HCT116 (cell line): ENCODE results near the gene POLR1A. TPM values are rescaled to one million over a fixed set of nuclear protein-coding genes. Genes with fewer than 3 reads are reported as not detected.

ENCODE experiments used
- ATAC-seq: fragments of 200-7000 bp; cut with Tn5 transposase; 2 replicates; pipeline ENCODE4 v1.9.1; 2020; ENCODE audit warnings: mild to moderate bottlenecking, moderate library complexity
- BruUV-seq: library from RNA; stranded (reverse); fragments of 400-500 nt; replicated peaks from 2 replicates; lab custom pipeline; 2021; lab: Mats Ljungman, UMichigan
- CTCF ChIA-PET: fragments of 300-600 bp; sonication (Branson Sonifier 250); formaldehyde crosslinking; loops from one replicate; lab custom pipeline; 2021; ENCODE audit warnings: antibody characterized with exemption; lab: Charles Lee
- POLR2A ChIA-PET: fragments of 300-600, 350-600 bp; sonication (Branson Sonifier 250); formaldehyde crosslinking; loops from one replicate; lab custom pipeline; 2021; ENCODE audit warnings: antibody characterized with exemption; lab: Charles Lee
- RAD21 ChIA-PET, 2 experiments: fragments of 300-600 bp; sonication (Branson Sonifier 250); formaldehyde crosslinking; loops; one replicate each; lab custom pipeline; 2023; ENCODE audit warnings: low total read pairs in 2 of 2; ENCODE audit not compliant: uncharacterized antibody in 2 of 2, unreplicated experiment in 2 of 2, low non-redundant PET in 1 of 2; lab: Charles Lee
- DNase-seq: peaks from one replicate; pipeline ENCODE4 v3.0.0-alpha.2; 2010; ENCODE audit warnings: low read depth, low spot score
- H2AFZ ChIP-seq: fragments of 200-600 bp; shearing (Covaris generic), sonication (generic); 2 replicates; pipeline ENCODE4 v1.6.1; 2017; ENCODE audit warnings: low read depth, mixed run types, mixed read lengths, antibody characterized with exemption, low read length; ENCODE audit not compliant: poor library complexity, severe bottlenecking
- H3K27ac ChIP-seq: 2 replicates; pipeline ENCODE4 v1.5.1; 2012; ENCODE audit warnings: low read depth, low read length
- H3K27me3 ChIP-seq: fragments of 200-600 bp; sonication (generic); 2 replicates; pipeline ENCODE4 v1.6.1; 2016; ENCODE audit warnings: mixed run types, low read length, mixed read lengths; ENCODE audit not compliant: insufficient read depth
- H3K36me3 ChIP-seq, 2 experiments: fragments of 200-500 bp in 1 of 2; fragments of 200-600 bp in 1 of 2; sonication (Bioruptor generic) in 1 of 2; sonication (generic) in 1 of 2; 2 replicates each; pipeline versions ENCODE4 v1.5.1 to v1.6.1; 2014 to 2016; ENCODE audit warnings: low read length in 2 of 2, inconsistent platforms in 1 of 2, mixed read lengths in 1 of 2, mixed run types in 1 of 2; ENCODE audit not compliant: insufficient read depth in 2 of 2, control insufficient read depth in 1 of 2
- H3K4me1 ChIP-seq, 2 experiments: fragments of 200-600 bp in 1 of 2; sonication (generic) in 1 of 2; 2 replicates each; pipeline versions ENCODE4 v1.5.1 to v1.6.1; 2012 to 2017; ENCODE audit warnings: low read length in 2 of 2, inconsistent platforms in 1 of 2, mild to moderate bottlenecking in 1 of 2, mixed read lengths in 1 of 2, mixed run types in 1 of 2, moderate library complexity in 1 of 2; ENCODE audit not compliant: insufficient read depth in 2 of 2, control insufficient read depth in 1 of 2
- H3K4me2 ChIP-seq: fragments of 200-600 bp; sonication (generic); 2 replicates; pipeline ENCODE4 v1.6.1; 2017; ENCODE audit warnings: mixed run types, low read length, mixed read lengths
- H3K4me3 ChIP-seq, 2 experiments: fragments of 200-600 bp in 1 of 2; sonication (generic) in 1 of 2; replicated peaks in 1 of 2; 2 replicates each; pipeline ENCODE4 v1.5.1; 2011 to 2016; ENCODE audit warnings: low read length in 2 of 2, control low read depth in 1 of 2, low read depth in 1 of 2, mild to moderate bottlenecking in 1 of 2, mixed read lengths in 1 of 2, mixed run types in 1 of 2
- H3K79me2 ChIP-seq: fragments of 200-600 bp; sonication (generic); 2 replicates; pipeline ENCODE4 v1.6.1; 2017; ENCODE audit warnings: mild to moderate bottlenecking, mixed run types, low read length, moderate library complexity, mixed read lengths; ENCODE audit not compliant: insufficient read depth
- H3K9ac ChIP-seq: fragments of 200-600 bp; sonication (generic); 2 replicates; pipeline ENCODE4 v1.6.1; 2016; ENCODE audit warnings: low read length, mixed read lengths
- H3K9me2 ChIP-seq: fragments of 200-600 bp; sonication (generic), shearing (Covaris generic); 2 replicates; pipeline ENCODE4 v1.6.1; 2017; ENCODE audit warnings: mixed run types, mild to moderate bottlenecking, moderate library complexity; ENCODE audit not compliant: insufficient read depth
- H3K9me3 ChIP-seq, 2 experiments: fragments of 200-500 bp in 1 of 2; fragments of 200-600 bp in 1 of 2; sonication (Bioruptor generic) in 1 of 2; sonication (generic) in 1 of 2; 2 replicates each; pipeline ENCODE4 v1.6.1; 2014 to 2017; ENCODE audit warnings: low read length in 2 of 2, mixed read lengths in 2 of 2, inconsistent platforms in 1 of 2, low read depth in 1 of 2, mild to moderate bottlenecking in 1 of 2, mixed run types in 1 of 2, moderate library complexity in 1 of 2; ENCODE audit not compliant: control insufficient read depth in 1 of 2, insufficient read depth in 1 of 2
- H4K20me1 ChIP-seq: fragments of 200-600 bp; sonication (generic), shearing (Covaris generic); 2 replicates; pipeline ENCODE4 v1.6.1; 2017; ENCODE audit warnings: mixed run types, mild to moderate bottlenecking, moderate library complexity; ENCODE audit not compliant: insufficient read depth
- ATF3 ChIP-seq: IDR thresholded peaks from 2 replicates; pipeline ENCODE4 v1.6.1; 2012
- CBX3 ChIP-seq: IDR thresholded peaks from 2 replicates; pipeline ENCODE4 v1.6.1; 2012; ENCODE audit warnings: low read depth
- CEBPB ChIP-seq: IDR thresholded peaks from 2 replicates; pipeline ENCODE4 v1.6.1; 2012; ENCODE audit warnings: low read depth
- CTCF ChIP-seq, 3 experiments: fragments of 200-600 bp in 1 of 3; sonication (generic) in 1 of 3; IDR thresholded peaks in 2 of 3; conservative IDR thresholded peaks in 1 of 3; 2 replicates each; pipeline ENCODE4 v1.5.1; 2012 to 2017; ENCODE audit warnings: low read depth in 2 of 3, low read length in 2 of 3, antibody characterized with exemption in 1 of 3, borderline replicate concordance in 1 of 3, control low read depth in 1 of 3, mild to moderate bottlenecking in 1 of 3, mixed read lengths in 1 of 3, mixed run types in 1 of 3, moderate library complexity in 1 of 3; ENCODE audit not compliant: insufficient read depth in 1 of 3
- EGR1 ChIP-seq: IDR thresholded peaks from 2 replicates; pipeline ENCODE4 v1.6.1; 2012; ENCODE audit warnings: low read depth
- ELF1 ChIP-seq: IDR thresholded peaks from 2 replicates; pipeline ENCODE4 v1.6.1; 2012; ENCODE audit warnings: low read depth, borderline replicate concordance
- EZH2 ChIP-seq: fragments of 200-600 bp; sonication (generic); IDR thresholded peaks from 2 replicates; pipeline ENCODE4 v1.6.1; 2017; ENCODE audit warnings: antibody characterized with exemption, mixed run types
- EZH2phosphoT487 ChIP-seq: fragments of 200-600 bp; IDR thresholded peaks from 2 replicates; pipeline ENCODE4 v1.6.1; 2018; ENCODE audit warnings: antibody characterized with exemption, borderline replicate concordance
- FOSL1 ChIP-seq: IDR thresholded peaks from 2 replicates; pipeline ENCODE4 v1.6.1; 2012; ENCODE audit warnings: low read depth
- POLR2A ChIP-seq: IDR thresholded peaks from 2 replicates; pipeline ENCODE4 v1.7.0; 2011; ENCODE audit warnings: borderline replicate concordance; ENCODE audit not compliant: insufficient read depth, insufficient read length; ENCODE audit errors: extremely low read depth
- POLR2AphosphoS5 ChIP-seq: IDR thresholded peaks from 2 replicates; pipeline ENCODE4 v1.6.1; 2011; ENCODE audit warnings: mild to moderate bottlenecking, low read depth, low read length, moderate library complexity
- RAD21 ChIP-seq: IDR thresholded peaks from 2 replicates; pipeline ENCODE4 v1.6.1; 2012; ENCODE audit warnings: low read depth, mild to moderate bottlenecking
- REST ChIP-seq: IDR thresholded peaks from 2 replicates; pipeline ENCODE4 v1.6.1; 2012; ENCODE audit warnings: low read depth
- SIN3A ChIP-seq: IDR thresholded peaks from 2 replicates; pipeline ENCODE4 v1.6.1; 2012; ENCODE audit warnings: low read depth
- YY1 ChIP-seq: IDR thresholded peaks from 2 replicates; pipeline ENCODE4 v1.6.1; 2011; ENCODE audit warnings: low read length, low read depth, moderate library complexity, mild to moderate bottlenecking; ENCODE audit not compliant: insufficient replicate concordance; ENCODE audit errors: extremely low read depth
- ZBTB33 ChIP-seq: IDR thresholded peaks from 2 replicates; pipeline ENCODE4 v1.6.1; 2011; ENCODE audit warnings: mild to moderate bottlenecking, low read length, moderate library complexity; ENCODE audit not compliant: insufficient replicate concordance; ENCODE audit errors: extremely low read depth
- ZFX ChIP-seq: fragments of 450-650 bp; IDR thresholded peaks from 2 replicates; pipeline ENCODE4 v1.6.1; 2017
- ZNF274 ChIP-seq: fragments of 200-500 bp; sonication (Bioruptor generic); IDR thresholded peaks from 2 replicates; pipeline ENCODE4 v1.6.1; 2014; ENCODE audit warnings: mild to moderate bottlenecking, low read depth, low read length, inconsistent platforms
- intact Hi-C: fragments of 100-400 bp; cut with micrococcal nuclease; formaldehyde crosslinking; loops from 2 replicates; pipeline ENCODE4 v1.10.0; 2022
- total RNA-seq: library from RNA; stranded (reverse); gene quantifications from one replicate; pipeline ENCODE4 v1.2.1, GENCODE V29; 2021; ENCODE audit not compliant: unreplicated experiment

The POLR1A gene
- total RNA-seq, 1 experiment from 2014 or later: 46.6 TPM

- H3K4me1 ChIP-seq: no peaks in the 10 kb centered on the region
- no peaks in the 10 kb centered on the region for H3K9me2 ChIP-seq
- H3K4me3 ChIP-seq: no peak overlapping the region
- intact Hi-C loops: loop anchor here (10.0 kb wide), 1 partner anchor 357 kb away; no protein-coding TSS in a partner anchor
- no peaks in the 10 kb centered on the region for H3K9me3 ChIP-seq
- ChIA-PET RAD21 (interaction anchor here in 1 of 2 experiments (3.5 kb wide), 1 partner anchor 254 kb away, joined by 22 read pairs; no protein-coding TSS in a partner anchor), CTCF (interaction anchor here (6.7 kb wide), 1 partner anchor 254 kb away, joined by 95 read pairs; no protein-coding TSS in a partner anchor), POLR2A (no interaction called here)
- no peaks in the 10 kb centered on the region for H4K20me1 ChIP-seq
- H3K9ac ChIP-seq: no peak overlapping the region
- H3K4me2 ChIP-seq: no peak overlapping the region
- ATAC-seq (no peak), DNase-seq (no peak)
- H3K27ac ChIP-seq: no peak overlapping the region
- 0 out of 2 replicates have a peak, but pooled peaks cover 6% of the 10 kb centered on the region for H3K79me2 ChIP-seq
- TF ChIP-seq EGR1: no peak
- TF ChIP-seq POLR2A: no peak
- TF ChIP-seq RAD21: no peak
- TF ChIP-seq FOSL1: no peak
- no peak for TF ChIP-seq POLR2AphosphoS5
- TF ChIP-seq CTCF (IDR thresholded peaks at IDR 0.05 in 2 of 3, conservative IDR thresholded peaks at IDR 0.05 in 1 of 3; ENCODE audit: borderline replicate concordance in 1 of 3, insufficient read depth in 1 of 3, low read depth in 2 of 3, low read length in 2 of 3): no peak
- TF ChIP-seq CBX3: no peak
- TF ChIP-seq REST: no peak
- no peak for TF ChIP-seq SIN3A
- TF ChIP-seq ATF3: no peak
- no peak for TF ChIP-seq ELF1
- no peak for TF ChIP-seq CEBPB
- TF ChIP-seq ZBTB33: no peak
- TF ChIP-seq YY1: no peak
- no peak for TF ChIP-seq EZH2phosphoT487
- TF ChIP-seq ZNF274: no peak
- no peak for TF ChIP-seq EZH2
- TF ChIP-seq ZFX: no peak
- BruUV-seq: no TSS peak
- no peak overlapping the region for H2AFZ ChIP-seq
- no peaks in the 10 kb centered on the region for H3K27me3 ChIP-seq
- H3K36me3 ChIP-seq: peaks cover 29 to 48% of the 10 kb centered on the region in 2 experiments
These were observed 24.0 kb downstream of the POLR1A start for GRCh38 chr2:86081724-86082123.
